GM21737 (cell line): ENCODE data around the gene IL11.

ENCODE experiments used
- ATAC-seq: cut with Tn5 transposase; IDR thresholded peaks from one replicate; pipeline ENCODE4 v1.9.1; 2021; ENCODE audit warnings: mild to moderate bottlenecking, moderate library complexity; ENCODE audit not compliant: unreplicated experiment

IL11 gene

GRCh38 chr19:55391702-55392615 is 21.7 kb upstream of the IL11 start:
- ATAC-seq: no peak

GRCh38 chr19:55391191-55391670 is 21.0 kb upstream of the IL11 start:
- no peak for ATAC-seq

- ATAC-seq: no peak
These were observed 20.2 kb upstream of the IL11 start for GRCh38 chr19:55390461-55390880.

DNA sequence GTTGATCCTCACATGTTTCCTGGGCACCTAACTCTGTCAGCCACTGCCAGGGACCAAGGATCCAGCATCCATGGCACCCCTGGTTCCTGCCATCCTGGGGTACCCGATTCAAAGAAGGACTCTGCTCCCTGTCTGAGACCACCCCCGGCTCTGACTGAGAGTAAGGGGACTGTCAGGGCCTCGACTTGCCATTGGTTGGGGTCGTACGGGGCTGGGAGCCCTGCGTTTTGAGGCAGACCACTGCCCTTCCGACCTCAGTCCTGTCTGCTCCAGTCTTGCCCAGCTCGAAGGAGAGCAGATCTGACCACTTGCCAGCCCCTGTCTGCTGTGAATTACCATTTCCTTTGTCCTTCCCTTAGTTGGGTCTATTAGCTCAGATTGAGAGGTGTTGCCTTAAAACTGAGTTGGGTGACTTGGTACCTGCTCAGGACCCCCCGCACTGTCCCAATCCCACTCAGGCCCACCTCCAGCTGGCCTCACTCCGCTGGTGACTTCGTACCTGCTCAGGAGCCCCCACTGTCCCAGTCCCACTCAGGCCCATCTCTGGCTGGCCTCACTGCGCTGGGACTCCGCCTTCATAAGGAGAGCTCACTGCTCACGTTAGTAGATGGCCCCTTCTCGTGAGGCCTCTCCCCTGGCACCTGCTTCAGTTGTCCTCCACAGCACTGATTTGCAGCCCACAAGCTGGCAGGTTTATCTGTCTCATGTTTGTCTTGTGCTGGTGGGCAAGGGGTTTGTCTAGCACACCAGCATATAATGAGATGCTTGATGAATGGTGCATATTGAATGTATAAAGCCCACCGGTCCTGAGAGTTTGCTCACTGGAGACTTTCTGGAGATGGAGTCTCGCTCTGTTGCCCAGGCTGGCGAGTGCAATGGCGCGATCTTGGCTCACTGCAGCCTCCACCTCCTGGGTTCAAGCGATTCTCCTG is 19.4 kb upstream of the IL11 start:
- no peak for ATAC-seq

DNA sequence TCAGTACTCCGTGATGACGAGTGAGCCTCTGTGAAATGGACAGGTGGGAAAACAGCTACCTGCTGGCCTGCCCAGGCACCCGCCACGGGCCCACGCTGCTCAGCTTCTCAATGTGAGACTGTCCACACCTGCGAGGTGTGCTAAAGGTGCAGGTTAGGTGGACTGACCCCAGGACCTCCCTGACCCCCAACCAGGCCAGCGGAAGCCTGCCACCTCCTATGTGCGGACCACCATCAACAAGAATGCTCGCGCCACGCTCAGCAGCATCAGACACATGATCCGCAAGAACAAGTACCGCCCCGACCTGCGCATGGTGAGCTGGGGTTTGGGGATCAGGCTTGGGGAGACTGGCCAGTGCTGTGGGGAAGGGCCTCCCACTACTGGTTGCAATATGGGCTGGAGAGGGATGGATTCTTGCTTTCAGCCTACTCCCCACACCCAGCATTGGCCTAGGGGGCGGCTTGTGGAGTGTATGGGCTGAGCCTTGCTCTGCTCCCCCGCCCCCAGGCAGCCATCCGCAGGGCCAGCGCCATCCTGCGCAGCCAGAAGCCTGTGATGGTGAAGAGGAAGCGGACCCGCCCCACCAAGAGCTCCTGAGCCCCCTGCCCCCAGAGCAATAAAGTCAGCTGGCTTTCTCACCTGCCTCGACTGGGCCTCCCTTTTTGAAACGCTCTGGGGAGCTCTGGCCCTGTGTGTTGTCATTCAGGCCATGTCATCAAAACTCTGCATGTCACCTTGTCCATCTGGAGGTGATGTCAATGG is 17.7 kb upstream of the IL11 start:
- ATAC-seq: no peak

DNA sequence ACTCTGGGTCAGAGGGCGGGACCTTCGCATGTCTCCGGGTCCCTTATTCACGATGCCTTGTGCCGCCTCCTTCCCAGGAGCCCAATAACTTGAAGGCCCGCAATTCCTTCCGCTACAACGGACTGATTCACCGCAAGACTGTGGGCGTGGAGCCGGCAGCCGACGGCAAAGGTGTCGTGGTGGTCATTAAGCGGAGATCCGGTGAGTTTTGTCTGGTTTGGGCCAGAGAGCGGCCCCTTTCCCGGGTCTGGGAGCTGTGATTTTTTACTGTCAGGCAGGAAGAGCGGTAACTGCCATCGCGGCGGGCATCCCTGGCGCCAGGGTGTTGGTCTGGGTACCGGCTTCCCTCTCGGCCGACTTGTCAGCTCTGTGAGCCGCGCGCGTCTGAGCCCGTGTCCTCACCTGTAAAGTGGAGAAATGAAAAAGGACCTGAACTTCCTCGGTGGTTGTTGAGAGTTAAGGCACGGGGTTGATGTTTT is 16.3 kb upstream of the IL11 start:
- ATAC-seq: no peak

DNA sequence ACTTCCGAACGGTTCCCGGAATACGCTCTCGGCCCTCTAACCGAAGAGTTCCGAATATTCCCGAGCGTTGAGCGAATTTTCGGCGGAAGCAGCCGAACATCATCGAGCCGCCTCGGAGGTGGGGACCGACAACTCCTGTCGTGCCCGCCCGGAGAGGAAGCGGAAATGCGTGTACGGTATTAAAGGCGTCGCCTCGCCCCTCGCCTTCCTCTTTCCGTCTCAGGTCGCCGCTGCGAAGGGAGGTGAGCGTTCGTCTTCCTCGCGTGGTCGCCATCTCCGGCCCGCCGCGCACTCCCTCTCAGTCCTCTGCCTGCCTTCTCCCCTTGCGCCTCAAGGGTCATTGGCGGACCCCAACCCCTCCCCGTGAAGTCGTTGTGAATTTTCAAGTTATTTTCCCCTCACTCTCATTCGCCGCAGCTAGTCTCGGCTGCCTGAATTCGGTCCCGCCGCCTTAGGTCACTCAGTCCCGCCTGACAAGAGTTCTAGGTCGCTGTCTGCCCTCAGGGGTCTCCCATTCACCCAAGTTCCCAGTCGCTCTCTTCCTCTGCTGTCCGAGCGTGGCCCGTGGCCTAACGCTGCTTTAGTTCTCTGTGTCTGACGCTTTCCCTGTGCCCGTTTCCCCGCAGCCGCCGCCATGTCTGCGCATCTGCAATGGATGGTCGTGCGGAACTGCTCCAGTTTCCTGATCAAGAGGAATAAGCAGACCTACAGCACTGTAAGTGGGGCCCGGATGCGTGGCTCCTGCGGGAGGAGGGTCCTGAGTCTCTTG is 15.6 kb upstream of the IL11 start, which contains the start of gene RPL28:
RPL28 (plus strand) TSS at position 209 of the 769 bp plus-strand sequence; CDS start at position 635, 426 bp downstream.
- peak; percentile 60 for ATAC-seq

DNA sequence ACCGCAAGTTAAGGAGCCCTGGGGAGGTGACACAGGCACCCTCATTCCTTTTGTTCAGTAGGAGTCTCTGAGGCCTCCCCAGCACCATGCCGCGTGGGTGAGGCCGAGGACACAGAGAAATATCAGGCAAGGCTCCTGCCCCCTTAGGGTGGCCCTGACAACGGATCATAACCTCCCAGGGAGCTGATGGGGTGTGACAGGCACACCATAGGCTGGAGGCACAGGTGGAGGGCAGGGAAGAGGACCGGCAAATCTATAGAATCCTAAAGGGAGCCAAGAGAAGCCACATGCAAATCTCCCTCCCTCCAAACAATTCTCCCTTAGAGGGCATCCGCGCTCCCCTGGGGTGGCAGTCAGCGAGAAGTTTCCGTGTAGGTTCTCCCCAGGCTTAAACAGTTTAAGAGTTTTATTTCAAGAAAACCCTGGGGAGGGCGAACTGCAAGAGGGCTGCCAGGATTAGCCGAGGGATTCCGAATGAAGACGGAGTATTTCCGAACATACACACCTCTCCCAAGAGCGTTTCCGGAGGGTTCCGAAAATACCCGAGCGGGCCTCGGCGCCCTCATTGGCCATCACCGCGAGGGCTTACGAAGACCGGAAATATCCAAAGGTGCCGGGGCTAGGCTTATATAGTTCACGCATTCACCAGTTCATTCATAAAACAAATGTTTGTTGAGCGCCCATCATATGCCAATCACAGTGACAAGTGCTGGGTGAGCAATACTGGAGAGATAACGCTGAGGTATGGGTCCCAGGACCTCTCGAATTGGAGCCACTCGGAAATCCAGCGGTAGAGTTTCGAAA is 14.9 kb upstream of the IL11 start:
- peak; percentile 47 for ATAC-seq

GRCh38 chr19:55384131-55384919 is 14.1 kb upstream of the IL11 start, which contains the start of gene TMEM238:
TMEM238 (minus strand) TSS chr19:55384292; CDS start chr19:55384259, 33 bp downstream.
- no peak for ATAC-seq

GRCh38 chr19:55383279-55384130 is 13.2 kb upstream of the IL11 start:
- ATAC-seq: no peak

GRCh38 chr19:55382522-55383054 is 12.3 kb upstream of the IL11 start:
- no peak for ATAC-seq

- ATAC-seq: no peak
These were observed 11.8 kb upstream of the IL11 start for GRCh38 chr19:55382013-55382412.

DNA sequence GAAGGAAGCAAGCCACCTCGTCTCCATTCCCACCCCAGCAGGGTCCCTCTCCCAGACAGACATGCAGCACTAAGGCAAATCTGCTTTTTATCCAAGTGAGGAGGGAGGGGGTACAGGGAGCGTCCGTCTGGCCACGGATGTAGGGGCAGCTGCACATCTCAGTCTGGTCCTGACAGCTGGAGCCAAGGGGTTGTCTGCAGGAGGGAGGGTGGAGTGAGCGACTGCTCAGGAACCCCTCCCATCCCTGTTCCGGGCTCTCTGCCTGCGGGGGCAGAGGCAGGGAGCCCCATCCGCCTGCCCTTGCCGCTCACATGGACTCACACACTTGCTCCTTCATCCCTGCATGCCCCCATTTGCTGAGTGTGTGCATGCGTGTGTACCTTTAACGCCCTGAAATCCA is 8.9 kb upstream of the IL11 start:
- no peak for ATAC-seq

DNA sequence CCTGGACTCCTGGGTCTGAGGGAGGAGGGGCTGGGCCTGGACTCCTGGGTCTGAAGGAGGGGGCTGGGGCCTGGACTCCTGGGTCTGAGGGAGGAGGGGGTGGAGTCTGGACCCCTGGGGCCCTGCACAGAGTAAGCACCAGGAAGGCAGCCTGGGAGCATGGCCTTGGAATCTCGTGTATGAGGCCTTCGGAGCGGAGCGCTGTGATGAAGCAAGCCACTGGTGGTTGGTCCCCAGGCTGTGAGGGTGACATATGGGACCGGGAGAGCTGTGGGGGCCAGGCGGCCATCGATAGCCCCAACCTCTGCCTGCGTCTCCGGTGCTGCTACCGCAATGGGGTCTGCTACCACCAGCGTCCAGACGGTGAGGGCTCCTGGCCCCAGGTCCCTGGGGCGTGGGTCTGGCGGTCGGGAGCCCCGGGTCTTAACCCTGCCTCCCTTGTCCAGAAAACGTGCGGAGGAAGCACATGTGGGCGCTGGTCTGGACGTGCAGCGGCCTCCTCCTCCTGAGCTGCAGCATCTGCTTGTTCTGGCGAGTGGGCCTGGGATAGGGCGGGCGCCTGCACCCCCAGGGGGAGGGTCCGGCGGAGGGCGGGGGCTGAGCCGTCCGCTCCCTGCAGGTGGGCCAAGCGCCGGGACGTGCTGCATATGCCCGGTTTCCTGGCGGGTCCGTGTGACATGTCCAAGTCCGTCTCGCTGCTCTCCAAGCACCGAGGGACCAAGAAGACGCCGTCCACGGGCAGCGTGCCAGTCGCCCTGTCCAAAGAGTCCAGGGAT is 7.3 kb upstream of the IL11 start:
- ATAC-seq: no peak

DNA sequence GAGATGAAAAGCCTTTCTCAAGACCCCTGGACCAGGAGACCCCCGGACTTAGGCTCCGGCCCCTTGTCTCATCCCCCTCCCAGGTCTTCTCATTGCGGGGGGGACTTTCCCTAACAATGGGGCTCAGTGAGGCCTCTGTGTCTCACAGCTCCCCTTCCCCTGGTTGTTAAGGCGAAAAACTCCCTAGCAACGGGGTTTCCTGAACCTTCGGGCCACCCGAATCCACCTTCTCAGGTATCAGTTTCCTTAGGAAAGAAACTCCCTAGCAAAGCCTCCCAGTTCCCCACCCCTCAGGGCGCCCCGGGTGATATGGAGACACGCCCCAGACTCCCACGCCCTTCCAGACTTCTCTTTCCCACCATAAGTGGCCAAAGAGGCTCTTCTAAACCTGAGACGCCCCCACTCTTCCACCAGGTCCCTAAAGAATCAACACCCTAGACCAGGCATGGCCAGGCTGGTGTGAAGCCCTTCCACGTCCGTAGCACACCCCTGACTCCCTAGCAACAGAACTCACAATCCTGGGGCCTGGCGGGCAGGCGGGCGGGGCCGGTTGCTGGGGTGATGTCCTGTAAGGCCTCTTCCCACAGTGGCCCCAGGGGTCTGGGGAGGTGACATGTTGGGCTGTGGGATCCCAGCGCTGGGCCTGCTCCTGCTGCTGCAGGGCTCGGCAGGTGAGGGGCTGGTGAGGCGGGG is 6.1 kb upstream of the IL11 start, which contains the start of gene TMEM190:
TMEM190 (plus strand) TSS at position 586 of the 693 bp plus-strand sequence; CDS start at position 614, 28 bp downstream.
- ATAC-seq: no peak
